Right lung (tissue), 10 donors: ENCODE results near the gene IFNAR2. TPM values are rescaled to one million over a fixed set of nuclear protein-coding genes. Genes with fewer than 3 reads are reported as not detected.
A peak's percentile ranks its signal among the peaks of the same experiment; 100 is the strongest.

Source experiments
- DNase-seq, 2 donors: peaks; one replicate each; pipeline ENCODE4 v3.0.0-alpha.2; 2013
- long read RNA-seq, 8 donors: transcript quantifications; one replicate each; lab custom pipeline, GENCODE V29; 2026
- polyA plus RNA-seq, 5 donors: library from polyadenylated mRNA; unstranded; fragments of 120-200 nt; gene quantifications; one replicate each; pipeline versions ENCODE4 v1.2.1 to v1.2.3, GENCODE V29; 2013; ENCODE audit warnings: inconsistent platforms in 1 of 5, low replicate concordance in 1 of 5; ENCODE audit not compliant: insufficient read length in 5 of 5, insufficient read depth in 1 of 5

IFNAR2 gene
- polyA plus RNA-seq = 10 to 100 TPM; 15.0 to 27.4 (median 22.0) TPM
- long read RNA-seq, donor 1, full-length matches to known transcripts = 8 of 8 reads
- long read RNA-seq, donor 1, partial matches to known transcripts = 0 of 8 reads
- long read RNA-seq, donor 1, other reads (novel, unspliced or antisense) = 0 of 8 reads
- long read RNA-seq, donor 2, full-length matches to known transcripts = 4 of 4 reads
- long read RNA-seq, donor 2, partial matches to known transcripts = 0 of 4 reads
- long read RNA-seq, donor 2, other reads (novel, unspliced or antisense) = 0 of 4 reads
- long read RNA-seq, donor 3, full-length matches to known transcripts = 6 of 6 reads
- long read RNA-seq, donor 3, partial matches to known transcripts = 0 of 6 reads
- long read RNA-seq, donor 3, other reads (novel, unspliced or antisense) = 0 of 6 reads
- long read RNA-seq, donor 4, partial matches to known transcripts = 0 of 1 reads
- long read RNA-seq, donor 4, other reads (novel, unspliced or antisense) = 0 of 1 reads
- long read RNA-seq, donor 5, full-length matches to known transcripts = 3 of 3 reads
- long read RNA-seq, donor 5, partial matches to known transcripts = 0 of 3 reads
- long read RNA-seq, donor 5, other reads (novel, unspliced or antisense) = 0 of 3 reads
- long read RNA-seq, donor 6, partial matches to known transcripts = 0 of 1 reads
- long read RNA-seq, donor 6, other reads (novel, unspliced or antisense) = 0 of 1 reads
- long read RNA-seq, donor 7, full-length matches to known transcripts = 2 of 2 reads
- long read RNA-seq, donor 7, partial matches to known transcripts = 0 of 2 reads
- long read RNA-seq, donor 7, other reads (novel, unspliced or antisense) = 0 of 2 reads
- long read RNA-seq, donor 8 = 0 reads

DNA sequence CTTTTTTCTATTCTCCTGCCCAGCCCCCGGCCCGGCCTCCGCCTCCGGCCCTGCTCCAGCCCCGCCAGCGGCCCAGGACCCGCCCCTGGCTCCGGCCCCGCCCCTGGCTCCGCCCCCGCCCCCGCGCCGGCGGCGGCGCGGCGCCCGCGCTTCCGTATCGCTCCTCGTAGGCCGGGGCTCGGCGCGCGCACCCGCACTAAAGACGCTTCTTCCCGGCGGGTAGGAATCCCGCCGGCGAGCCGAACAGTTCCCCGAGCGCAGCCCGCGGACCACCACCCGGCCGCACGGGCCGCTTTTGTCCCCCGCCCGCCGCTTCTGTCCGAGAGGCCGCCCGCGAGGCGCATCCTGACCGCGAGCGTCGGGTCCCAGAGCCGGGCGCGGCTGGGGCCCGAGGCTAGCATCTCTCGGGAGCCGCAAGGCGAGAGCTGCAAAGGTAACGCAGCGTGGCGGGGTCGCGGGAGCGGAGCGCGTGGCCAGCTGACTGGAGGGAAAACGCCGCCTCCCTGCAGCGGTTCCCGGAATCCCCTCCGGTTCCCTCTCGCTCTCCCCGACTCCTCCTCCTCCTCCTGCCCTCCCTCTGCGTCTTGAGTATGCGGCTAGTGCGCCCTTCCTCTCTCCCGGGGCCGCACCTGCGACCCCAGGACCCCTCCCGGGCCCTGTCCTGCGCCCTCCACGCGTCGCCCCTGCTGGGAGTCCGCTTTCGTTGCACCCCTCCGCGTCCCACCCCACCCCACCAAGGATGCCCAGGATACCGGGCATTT, at the start of gene IFNAR2:
Gene IFNAR2, plus strand, starts transcription at position 155 of the 761 bp plus-strand sequence. CDS start 11,985 bp downstream, outside the sequence.
- peak; percentile 59 to 60 for DNase-seq

DNA sequence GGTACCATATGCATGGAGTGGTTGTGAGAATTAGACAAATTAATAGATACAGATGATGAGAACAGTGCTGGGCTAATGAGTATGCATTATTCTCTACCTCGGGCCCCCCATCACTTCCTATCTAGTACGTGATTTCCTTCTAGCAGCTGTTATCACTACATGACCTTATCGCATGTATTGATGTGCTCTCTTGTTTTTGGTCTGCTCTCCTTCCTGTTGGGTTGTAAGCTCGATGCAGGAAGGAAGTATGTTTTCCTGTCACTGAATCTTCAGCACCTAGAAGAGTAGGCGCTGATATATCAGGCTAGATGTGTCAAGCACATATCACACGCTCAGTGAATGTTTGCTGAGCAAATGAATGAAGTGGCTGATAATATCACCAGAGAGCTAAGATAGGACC, 43.9 kb upstream of the IFNAR2 start:
- DNase-seq = no peak

DNA sequence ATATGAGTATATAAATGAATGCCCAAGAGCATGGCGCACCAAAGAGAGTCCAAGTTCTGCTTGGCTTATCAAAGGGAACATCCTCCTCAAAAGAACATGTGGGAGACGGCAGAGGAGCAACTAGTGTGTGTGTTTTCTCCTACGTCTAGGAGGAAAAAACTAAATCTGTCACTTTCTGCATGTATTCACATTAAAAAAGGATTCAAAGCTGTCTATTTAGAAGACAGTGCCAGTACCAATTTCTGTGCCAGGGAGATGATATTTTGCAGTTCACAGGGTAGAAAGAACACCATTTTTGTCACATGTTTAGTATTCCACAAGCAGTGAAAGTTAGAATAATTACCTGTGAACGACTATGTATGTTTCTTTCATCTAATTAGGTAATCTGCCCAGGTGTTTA, 42.5 kb upstream of the IFNAR2 start:
- no peak for DNase-seq

DNA sequence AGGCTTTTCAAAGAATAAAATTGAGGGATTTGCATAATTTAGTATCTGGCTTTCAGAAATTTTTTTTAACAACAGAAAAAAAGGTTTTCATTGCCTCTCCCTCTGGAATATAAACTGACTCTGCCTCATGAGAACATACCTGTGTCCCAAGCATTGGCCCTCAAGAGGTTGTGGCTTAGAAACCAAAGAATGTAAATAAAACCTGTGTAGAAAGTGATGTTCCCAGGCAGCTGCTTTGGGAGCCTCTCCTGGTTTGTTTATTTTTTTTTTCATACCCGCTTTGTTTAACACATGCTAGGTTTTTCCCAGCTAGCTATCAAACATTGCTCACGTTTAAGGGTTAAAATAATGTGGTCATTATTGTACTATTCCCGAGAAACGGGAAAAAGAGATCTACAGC, 40.5 kb upstream of the IFNAR2 start:
- DNase-seq = no peak

DNA sequence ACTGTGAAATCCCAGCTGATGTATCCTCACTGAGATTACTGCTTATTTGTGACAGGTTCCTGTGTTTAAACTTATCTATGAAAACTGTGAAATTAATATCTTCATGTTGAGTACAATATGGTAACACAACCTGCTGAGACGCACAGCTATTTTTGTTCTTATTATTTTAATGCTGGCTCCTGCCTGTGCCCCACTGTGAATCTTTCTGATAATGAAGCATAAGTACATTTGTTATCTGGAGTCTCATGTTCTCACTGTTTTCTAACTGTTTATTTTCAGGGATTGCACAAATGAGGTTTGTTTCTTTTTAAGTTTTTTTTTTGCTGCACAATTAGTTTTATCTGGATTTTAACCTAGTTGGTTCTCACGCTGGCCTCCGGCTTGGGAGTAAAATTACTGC, 39.9 kb upstream of the IFNAR2 start:
- DNase-seq = no peak

DNA sequence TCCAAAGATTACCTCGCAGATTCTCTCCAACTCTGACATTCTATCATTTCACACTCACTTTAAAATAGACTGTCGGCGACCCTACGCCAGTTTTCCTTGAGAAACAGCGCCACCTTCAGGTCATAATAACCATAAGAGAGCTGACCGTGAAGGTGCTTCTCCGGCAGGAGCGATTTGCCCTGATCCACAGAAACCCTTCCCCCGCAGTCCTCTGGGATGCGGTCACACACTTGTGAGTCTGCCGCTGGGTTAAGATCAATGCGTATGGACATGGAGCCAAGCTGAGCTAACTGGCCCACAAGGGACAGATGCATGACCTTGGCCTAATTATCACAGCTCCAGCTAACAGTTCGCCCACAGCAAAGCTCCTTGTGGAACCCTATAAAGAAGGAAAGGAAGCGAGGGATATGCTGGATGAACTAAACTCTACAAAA, 32.8 kb upstream of the IFNAR2 start:
- DNase-seq = peak; percentile 57 to 70

DNA sequence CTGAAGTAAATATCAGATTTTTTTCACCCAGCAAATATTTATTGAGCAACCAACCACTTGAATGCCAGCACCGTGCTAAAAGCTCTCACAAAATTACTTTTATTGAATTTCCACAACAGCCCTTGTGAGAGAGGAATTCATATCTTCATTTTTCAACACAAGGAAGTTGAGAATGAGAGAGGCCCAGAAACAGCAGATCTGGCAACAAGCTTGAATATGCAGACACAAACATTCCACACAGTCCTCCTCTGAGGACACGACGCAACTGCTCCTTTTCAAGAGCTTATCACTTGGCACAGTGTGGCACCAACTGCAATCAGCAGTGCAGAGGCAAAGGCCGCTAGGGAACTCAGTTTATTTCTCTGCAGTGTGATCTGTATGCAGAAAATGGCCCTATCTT, 32.2 kb upstream of the IFNAR2 start:
- no peak for DNase-seq

DNA sequence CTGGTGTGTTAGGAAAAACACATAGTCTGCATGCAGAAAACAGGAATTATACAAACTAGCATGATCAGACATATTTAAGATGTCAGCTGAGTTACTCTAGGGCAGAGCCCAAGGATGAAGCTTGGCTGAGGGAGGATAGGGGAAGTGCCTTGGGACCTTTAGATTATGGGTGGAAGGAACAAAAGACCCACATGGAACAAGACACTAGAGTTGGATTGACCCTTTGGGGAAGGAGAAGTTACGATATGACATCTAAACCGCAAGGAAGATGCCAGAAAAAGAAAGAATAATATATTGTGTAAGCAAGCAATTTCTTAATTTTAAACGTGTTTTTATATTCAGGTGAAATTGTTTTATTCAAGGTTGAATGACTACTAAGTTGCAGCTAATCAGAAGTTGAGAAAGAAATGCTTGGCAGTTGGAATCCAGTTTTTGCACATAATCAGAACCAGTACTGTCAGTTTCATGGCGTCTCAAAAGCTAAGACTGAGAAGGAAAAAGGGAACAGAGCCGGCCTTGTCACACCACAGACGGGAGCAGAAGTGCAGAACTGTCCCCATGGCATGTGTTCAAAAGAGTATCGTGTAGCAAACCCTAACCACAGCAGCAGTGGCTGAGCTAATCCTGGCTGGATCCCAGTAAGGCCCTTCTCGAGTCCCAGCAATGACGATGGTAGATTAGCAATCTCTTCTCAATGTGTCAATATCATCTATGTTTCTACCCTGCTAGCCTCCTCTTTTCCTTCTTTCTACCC, 31.2 kb upstream of the IFNAR2 start:
- peak; percentile 65 to 74 for DNase-seq

DNA sequence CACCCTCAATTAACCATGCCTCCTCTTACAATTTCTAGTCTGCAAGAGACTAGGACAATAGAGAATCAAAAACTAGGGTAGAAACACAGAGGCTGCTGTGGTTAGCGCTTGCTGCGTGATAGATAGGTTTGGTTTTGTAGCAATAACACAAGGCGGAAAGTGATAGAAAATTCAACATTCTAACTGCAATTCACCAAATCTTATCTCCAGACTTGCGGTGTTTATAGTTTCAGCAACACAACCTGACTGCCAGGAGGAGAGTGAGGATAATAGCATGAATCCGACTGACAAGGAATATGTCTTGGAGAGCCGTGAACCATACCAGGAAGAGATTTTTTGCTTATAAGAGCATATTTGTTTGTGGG, 30.7 kb upstream of the IFNAR2 start:
- no peak for DNase-seq

DNA sequence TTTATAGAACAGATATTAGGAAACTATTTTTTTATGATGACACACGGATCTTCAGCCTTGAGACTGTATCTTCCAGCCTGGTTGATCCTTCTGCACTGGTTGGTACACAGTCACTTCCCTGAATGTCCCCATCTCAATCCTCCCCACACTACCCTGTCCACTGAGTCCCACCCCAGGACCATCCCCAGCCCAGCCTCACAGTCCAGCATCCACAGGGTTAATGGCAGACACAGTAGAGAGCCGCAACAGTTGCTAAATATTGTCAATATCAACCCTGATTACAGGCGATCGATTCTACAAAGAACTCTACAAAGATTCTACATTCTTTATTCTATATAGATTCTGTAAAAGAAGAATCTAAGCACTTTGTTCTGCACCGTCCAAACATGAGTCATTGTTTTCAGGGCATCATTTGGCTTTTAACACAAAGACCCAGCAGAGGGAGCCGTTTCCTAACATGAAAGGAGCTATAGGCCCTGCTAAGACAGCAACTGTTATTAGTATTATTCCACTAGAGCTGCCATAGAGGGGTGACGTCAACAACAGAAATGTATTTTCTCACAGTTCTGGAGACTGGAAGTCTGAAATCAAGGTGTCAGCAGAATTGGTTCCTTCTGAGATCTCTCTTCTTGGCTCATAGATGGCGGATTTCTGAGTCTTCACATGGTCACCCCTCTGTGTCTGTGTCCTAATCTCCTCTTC, 30.1 kb upstream of the IFNAR2 start:
- DNase-seq = peak; percentile 80 to 90

DNA sequence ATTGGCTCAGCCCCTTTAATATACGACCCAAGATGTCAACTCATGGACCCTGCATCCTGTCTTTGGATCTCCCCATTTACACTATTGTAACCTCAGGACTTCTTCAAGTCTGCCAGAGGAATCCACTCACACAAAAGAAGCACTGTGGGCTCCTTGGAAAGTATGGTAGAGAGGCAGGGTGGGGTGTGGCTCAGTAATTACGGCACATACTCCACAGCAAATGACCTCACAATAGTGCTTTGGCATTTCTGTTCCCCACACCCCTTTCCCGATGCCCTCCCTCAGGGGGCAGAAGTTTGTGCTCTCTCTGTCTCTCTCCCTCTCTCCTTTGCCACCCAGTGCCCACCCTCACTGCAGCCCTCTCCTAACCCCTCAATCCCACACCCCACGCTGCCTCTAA, 27.8 kb upstream of the IFNAR2 start:
- DNase-seq = no peak

DNA sequence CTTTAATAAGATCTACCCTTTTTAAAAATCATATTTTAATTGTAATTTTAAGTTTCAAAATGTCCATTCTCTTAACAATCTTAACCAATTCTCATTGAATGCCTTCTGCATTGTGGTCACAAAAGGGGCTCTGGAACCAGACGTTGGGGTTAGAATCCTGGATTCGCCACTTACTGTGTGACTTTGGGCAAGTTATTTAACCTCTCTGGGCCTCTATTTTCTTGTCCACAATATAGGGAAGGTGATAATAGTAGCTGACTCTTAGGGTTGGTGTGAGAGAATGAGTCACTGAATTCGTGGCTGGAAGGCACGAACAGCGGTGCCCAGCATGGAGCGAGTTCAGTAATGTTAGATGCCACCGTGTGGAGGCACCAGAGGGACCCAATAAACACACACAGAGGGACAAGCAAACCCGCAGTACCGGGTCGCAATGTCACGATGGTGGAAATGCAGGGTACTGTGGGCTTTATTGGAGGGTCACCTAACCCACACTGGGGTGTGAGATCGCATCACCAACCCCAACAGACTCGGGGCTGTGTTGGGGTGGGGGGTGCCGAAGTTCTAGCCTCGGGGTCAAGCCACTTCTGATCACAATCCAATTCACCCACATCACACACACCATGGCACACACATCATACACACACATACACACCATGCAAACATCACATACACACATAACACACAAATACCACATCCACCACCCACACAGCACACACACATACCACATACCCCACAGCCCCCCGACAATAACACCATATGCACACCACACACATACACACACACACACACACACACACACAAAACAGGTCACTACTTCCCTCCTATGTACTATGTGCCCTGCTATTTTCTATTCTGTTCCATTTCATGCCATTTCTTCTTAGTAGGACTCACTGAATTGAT, 27.0 kb upstream of the IFNAR2 start:
- DNase-seq = no peak

DNA sequence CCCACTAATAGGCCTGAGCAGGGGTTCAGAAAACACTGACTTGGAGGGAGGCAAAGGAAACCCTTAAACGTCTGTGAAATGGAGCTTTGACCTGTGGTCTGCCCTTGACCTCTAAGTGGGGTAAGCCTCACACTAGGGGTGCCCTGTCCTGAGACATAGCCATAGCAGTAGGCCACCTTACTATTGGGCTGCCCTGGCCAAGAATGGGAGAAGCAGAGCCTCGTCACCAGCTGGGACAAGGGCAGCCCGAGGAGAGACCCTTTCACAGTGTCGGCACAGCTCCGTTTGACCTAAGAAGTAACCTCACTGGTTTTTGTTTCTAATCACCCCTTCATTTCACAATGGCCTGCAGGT, 26.4 kb upstream of the IFNAR2 start:
- no peak for DNase-seq

DNA sequence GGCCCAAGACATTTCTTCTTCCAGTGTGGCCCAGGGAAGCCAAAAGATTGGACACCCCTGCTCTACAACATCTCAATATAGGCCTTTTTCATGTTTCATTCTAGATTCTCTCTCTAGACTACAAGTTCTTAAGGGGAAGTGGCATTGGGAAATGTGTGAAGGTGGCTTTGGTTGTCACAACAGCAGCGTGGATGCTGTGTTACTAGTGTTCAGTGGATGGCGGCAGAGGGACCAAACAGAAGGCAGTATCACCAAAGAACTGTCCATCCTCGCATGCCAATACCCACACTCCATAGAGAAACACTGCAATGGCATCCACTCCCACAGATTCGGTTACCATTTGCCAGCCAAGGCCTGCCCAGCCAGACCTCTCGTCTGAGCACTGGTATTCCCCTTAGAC, 24.3 kb upstream of the IFNAR2 start:
- DNase-seq = no peak

DNA sequence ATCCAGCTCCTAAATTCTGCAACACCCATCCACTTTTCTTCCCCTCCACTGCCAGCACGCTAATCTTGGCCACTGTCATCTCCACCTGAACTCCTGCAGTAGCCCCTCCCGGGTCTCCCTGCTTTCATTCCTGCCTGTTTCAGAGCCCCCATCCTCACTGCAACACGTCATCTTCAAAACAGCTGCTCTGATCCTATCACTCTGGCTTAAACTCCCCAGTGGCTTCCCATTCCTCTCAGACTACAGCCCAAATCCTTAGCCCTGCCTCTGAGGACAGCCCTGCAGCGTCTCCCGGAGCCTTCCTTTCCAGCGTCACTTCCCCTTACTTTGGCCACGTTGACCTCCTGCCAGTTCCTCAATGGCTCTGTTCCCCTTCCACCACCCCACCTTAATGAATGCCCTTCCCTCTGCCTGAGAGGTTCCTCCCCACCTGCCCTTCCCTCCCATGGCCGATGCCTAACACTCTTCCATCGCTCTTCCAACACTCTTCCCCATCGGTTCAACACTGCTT, 22.9 kb upstream of the IFNAR2 start:
- no peak for DNase-seq

DNA sequence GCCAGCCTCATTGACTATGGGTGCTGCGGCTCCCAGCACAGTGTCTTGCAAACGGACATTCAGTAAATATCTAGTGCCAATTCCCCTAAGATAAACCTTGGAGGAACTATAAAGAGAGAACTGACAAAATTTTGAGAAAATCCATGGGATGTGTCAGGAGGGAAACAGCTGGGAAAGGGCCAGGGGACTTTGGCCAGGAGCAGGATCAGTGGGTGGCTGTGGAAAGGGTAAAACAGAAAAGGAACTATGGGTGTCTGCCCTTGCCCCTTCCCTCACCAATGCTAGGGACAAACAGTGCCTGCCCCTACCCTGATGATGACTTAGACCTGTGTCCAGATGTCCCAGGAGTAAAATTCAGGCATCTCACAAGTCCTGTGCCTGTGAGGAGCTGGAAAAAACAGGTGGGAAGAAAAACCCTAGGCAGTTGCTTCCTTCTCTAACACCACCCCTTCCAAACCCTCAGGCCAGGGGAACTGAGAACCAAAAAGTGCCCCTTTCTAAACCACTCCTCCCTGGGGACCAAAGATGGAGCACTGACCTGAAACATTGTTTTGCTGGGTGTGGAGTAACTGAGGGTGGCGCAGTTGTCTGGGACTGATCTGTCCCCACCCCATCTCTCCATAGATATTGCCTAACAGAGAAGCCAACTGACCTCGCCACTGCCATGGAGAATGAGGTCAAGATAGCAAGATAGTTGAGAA, 22.1 kb upstream of the IFNAR2 start:
- DNase-seq = no peak

DNA sequence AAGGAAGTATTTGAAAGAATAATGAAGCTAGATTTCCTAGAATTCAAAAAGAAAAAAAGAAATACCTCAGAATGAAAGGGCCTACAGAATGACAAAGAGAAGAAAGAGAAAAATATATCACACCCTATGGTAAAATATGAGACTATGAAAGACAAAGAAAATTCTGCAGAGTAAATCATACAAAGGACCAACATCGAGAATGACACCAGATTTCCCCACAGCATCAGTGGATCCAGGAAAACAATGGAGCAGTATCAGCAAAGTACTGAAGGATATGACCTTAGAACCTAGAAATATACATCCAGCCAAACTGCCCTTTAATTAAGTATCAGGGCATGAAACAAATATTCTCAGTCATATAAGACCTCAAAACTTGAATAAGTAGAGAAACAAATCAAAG, 21.2 kb upstream of the IFNAR2 start:
- no peak for DNase-seq

DNA sequence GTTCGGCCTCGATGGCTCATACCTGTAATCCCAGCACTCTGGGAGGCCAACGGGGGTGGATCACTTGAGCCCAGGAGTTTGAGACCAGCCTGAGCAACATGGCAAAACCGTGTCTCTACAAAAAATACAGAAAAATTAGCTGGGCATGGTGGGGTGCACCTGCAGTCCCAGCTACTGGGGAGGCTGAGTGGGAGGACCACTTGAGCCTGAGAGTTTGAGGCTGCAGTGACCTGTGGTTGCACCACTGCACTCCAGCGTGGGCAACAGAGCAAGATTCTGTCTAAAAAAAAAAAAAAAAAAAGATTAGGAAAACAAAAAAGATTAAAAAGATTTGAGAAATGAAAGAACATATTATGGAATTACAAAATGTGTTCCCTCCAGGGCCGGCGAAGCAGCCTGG, 18.4 kb upstream of the IFNAR2 start:
- no peak for DNase-seq

DNA sequence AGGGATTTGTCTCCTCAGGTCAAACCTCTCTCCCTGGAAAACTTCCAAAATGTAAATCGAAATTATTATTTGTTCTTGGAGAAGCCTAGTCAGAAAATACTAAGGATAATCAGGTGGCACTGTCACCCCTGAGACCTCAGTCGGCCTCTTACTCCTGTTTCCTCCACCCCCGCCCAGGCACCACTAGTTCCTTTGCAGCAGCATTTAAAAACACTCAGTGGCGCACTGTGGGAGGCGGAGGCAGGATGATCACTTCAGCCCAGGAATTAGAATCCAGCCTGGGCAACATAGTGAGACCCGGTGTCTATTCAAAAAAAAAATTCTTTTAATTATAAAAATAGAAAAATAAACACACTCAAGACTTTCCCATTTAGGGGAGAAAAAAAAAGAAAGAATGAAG, 18.0 kb upstream of the IFNAR2 start:
- DNase-seq = no peak
